HEK293 (cell line): ENCODE data around the gene HECTD3.

Source experiments
- BCL11A ChIP-seq: fragments of 450-650 bp; formaldehyde crosslinking; IDR thresholded peaks from 2 replicates; pipeline ENCODE4 v1.5.1; 2016; ENCODE audit warnings: low read depth, missing biosample characterization, missing genetic modification characterization
- SETDB1 ChIP-seq: IDR thresholded peaks from one replicate; pipeline ENCODE4 v1.6.1; 2017; ENCODE audit warnings: mild to moderate bottlenecking, low read length, moderate library complexity, mixed read lengths; ENCODE audit not compliant: insufficient read length
- TF ChIP-seq, protein P1 (sequence below): fragments of 450-650 bp; formaldehyde crosslinking; IDR thresholded peaks from 2 replicates; pipeline ENCODE4 v1.5.1; 2016; ENCODE audit warnings: missing biosample characterization, missing genetic modification characterization
- TF ChIP-seq, protein P2 (sequence below): fragments of 450-650 bp; formaldehyde crosslinking; IDR thresholded peaks from 2 replicates; pipeline ENCODE4 v1.5.1; 2016; ENCODE audit warnings: missing biosample characterization, missing genetic modification characterization
- TF ChIP-seq, protein P3 (sequence below): fragments of 450-650 bp; formaldehyde crosslinking; IDR thresholded peaks from 2 replicates; pipeline ENCODE4 v1.5.1; 2016; ENCODE audit warnings: missing biosample characterization, missing genetic modification characterization

DNA sequence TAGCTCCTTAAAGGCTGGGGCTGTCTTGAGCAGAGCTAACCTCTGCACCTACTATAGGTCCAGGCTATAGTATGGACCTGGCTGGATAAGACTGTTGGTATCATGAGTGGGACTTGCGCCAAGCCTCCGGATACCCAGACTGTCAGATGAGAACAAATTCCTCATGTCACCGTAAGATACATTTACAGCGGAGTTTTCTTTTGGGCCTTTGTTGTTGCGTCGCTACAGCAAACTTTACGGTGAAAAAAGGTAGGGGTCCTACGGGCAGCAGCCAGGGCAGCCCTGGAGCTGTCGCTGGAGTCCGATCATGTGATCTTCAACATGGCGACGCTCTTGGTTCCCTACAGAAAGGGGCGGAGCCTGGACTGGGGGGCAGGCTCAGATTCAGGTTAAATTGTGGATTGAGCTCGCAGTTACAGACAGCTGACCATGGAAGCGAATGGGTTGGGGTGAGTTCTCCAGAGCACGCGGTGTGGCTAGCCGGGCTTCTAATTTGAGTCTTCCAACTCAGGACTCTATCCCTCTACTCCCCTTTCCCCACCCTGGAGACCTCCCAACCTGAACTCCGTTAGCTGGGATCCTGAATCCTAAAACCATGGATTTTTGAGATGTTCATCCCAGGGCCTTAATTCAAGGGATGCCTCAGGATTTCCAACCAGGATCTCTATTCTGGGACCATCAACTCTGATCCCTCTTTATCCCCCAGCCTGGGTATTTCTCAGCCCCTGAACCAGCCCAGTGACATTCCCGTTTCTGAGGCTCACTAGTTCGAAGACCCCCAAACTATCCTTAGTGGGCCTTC is 914 bp upstream of the HECTD3 start, which contains the start of gene UROD:
- TF ChIP-seq, protein P1, sequence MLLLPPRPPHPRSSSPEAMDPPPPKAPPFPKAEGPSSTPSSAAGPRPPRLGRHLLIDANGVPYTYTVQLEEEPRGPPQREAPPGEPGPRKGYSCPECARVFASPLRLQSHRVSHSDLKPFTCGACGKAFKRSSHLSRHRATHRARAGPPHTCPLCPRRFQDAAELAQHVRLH (tag by site-specific recombination), result no peak
- TF ChIP-seq, protein P2, sequence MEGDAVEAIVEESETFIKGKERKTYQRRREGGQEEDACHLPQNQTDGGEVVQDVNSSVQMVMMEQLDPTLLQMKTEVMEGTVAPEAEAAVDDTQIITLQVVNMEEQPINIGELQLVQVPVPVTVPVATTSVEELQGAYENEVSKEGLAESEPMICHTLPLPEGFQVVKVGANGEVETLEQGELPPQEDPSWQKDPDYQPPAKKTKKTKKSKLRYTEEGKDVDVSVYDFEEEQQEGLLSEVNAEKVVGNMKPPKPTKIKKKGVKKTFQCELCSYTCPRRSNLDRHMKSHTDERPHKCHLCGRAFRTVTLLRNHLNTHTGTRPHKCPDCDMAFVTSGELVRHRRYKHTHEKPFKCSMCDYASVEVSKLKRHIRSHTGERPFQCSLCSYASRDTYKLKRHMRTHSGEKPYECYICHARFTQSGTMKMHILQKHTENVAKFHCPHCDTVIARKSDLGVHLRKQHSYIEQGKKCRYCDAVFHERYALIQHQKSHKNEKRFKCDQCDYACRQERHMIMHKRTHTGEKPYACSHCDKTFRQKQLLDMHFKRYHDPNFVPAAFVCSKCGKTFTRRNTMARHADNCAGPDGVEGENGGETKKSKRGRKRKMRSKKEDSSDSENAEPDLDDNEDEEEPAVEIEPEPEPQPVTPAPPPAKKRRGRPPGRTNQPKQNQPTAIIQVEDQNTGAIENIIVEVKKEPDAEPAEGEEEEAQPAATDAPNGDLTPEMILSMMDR, result no peak
- TF ChIP-seq, protein P3, sequence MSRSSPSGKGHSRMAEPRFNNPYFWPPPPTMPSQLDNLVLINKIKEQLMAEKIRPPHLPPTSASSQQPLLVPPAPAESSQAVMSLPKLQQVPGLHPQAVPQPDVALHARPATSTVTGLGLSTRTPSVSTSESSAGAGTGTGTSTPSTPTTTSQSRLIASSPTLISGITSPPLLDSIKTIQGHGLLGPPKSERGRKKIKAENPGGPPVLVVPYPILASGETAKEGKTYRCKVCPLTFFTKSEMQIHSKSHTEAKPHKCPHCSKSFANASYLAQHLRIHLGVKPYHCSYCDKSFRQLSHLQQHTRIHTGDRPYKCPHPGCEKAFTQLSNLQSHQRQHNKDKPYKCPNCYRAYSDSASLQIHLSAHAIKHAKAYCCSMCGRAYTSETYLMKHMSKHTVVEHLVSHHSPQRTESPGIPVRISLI, result no peak
- TF ChIP-seq BCL11A (tag by site-specific recombination), result 0 out of 2 replicates have a peak, but pooled peaks have one; percentile 42
- TF ChIP-seq SETDB1, result no peak
